ENCODE data around the gene GNAQ.
"Not testable (repeated sequence)": the region's sequence is repeated elsewhere in the genome, so short reads cannot be mapped to it uniquely, and the experiment has no call there.

Gene GNAQ

DNA sequence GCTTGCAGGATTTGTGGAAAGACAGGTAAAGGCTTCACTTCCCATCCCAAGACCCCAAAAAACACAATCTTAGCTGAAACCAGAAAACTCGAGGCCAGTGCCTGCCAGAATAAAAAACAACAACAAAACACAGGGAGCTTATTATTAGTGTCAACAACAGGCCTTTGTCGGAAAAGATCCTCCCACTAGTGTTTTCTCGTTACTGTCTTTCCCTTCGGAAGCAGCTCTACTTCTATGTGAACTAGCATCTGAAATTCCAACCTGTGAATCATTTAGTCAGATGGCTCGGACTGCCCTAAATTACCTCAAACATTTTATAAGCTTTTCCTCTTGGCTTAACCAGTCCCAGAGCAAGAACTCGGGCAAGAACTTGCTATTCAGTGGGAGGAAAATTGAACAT is 261.3 kb downstream of the GNAQ start:
- peak; percentile 97 for DNase-seq (ENCODE audit: low spot score)

DNA sequence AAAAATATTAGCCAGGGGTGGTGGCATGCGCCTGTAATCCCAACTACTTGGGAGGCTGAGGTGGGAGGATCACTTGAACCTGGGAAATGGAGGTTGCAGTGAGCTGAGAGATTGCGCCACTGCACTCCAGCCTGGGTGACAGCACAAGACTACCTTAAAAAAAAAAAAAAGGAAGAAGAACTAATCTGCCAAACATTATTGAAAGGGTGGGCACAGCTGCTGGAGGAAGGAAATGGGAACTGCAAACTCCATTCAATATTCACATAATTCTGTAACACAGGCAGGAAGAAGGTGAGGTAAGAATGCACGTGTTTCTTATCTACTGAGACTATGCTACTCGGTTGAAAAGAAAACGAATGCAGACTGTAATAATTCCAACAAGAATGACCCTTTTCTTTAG is 262.4 kb downstream of the GNAQ start:
- peak; percentile 53 for DNase-seq (ENCODE audit: low spot score)

DNA sequence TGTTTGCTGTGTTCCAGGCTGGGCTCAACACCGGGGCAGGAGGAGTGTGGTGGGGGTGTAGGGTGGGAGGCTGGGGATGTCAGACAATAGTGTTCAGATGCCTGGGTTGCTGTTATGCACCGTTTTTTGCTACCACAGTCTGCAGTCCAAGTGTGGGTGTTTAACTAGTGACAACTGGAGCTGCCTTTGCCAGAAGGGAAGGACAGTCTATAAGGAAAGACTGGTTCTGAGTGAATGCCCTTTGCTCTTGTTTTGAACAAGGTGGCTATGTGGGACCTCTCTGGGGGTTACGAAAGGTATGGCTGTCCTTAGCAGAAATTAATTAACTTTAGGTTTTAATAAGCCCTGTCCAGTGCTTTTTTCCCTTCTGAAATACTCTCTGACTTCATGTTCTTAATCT is 265.0 kb downstream of the GNAQ start:
- DNase-seq (ENCODE audit: low spot score) = no peak

DNA sequence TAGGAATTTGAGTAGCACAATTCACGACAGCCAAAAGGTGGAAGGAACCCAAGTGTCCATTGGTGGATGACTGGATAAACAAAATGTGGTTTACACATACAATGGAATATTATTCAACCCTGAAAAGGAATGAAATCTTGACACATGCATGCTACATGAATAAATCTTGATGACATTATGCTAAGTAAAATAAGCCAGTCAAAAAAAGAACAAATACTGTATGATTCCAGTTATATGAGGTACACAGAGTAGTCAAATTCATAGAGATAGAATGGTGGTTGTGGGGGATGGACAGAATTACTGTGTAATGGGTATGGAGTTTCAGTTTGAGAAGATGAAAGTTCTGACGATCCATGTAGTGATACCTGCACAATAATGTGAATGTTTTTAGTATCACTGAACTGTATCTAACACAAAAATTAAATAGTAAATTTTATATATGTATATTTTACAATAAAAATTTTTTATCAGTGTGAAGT is 265.8 kb downstream of the GNAQ start:
- no peak for DNase-seq (ENCODE audit: low spot score)

DNA sequence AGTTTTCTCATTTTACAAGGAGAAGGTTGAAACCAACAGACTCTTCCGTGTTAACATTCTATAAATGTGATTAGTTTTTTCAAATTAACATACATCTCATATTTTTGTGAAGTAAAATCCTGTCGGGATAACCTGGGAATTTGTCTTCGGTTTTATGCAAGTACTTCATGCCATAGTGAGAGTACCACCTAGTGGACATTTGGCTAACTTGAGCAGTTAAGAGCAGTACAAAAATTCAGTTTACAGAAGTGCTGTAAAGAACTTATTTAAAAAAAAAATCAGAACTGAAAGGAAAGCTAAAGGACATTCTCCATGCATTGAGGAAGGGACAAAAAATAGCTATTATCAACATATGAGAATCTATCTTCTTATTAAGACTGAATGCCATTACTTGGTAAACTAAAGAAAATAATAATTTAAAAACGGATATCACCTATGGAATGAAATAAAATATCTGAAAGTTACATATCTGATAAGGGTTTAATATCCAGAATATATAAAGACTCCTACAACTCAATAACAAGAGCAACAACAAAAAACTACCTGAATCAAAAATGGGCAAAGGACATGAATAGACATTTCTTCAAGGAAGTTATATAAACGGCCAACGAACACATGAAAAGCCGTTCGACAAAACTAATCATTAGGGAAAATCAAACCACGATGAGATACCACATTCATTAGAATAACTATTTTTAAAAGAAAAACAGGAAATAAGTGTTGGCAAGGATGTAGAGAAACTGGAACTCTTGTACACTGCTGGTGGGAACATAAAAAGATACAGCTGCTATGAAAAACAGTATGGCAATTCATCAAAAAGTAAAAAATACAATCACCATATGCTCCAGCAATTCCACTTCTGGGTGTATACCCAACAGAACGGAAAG is 266.5 kb downstream of the GNAQ start:
- DNase-seq (ENCODE audit: low spot score) = no peak

DNA sequence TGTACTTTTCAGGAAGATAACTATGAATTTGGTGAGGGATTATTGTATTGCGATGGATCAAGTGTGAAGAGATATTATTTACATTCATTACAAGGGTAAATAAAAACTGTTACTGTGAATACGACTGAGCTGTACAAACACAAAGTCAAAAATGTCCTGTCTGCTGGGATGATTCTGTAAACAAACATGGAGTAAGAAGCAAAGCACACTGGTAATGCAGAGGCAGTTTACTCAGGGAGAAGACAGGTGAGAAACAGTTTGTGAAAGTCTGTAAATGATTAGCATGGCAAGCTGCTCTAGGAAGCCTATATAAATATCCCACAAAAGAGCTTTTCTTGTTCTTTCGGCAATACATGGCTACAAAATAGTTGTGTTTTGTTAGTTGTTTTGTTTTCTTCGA is 268.0 kb downstream of the GNAQ start:
- no peak for DNase-seq (ENCODE audit: low spot score)

DNA sequence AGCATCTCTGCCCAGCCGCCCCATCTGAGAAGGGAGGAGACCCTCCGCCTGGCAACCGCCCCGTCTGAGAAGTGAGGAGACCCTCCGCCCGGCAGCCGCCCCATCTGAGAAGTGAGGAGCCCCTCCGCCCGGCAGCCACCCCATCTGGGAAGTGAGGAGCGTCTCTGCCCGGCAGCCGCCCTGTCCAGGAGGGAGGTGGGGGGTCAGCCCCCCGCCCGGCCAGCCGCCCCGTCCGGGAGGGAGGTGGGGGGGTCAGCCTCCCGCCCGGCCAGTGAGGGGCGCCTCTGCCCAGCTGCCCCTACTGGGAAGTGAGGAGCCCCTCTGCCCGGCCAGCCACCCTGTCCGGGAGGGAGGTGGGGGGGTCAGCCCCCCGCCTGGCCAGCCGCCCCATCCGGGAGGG is 270.7 kb downstream of the GNAQ start:
- DNase-seq (ENCODE audit: low spot score) = not testable (repeated sequence)

DNA sequence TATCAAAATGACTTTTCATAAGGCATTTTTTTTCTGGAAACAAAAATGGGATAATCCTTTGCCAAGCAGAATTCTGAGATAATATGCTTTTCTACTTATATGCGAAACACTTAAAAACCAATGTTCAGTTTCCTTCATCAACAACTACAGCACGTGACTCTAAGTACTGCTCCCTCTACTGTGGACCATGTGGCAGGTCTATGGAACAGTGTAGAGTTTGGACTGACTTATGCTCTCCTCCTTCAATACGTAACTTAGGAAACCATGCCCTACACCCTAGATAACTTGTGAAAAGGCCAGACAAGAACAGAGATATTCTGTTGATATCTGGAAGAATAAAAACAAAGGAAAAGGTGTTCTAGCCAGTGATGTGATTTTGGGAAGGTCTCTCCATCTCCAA is 272.2 kb downstream of the GNAQ start:
- DNase-seq (ENCODE audit: low spot score) = no peak

DNA sequence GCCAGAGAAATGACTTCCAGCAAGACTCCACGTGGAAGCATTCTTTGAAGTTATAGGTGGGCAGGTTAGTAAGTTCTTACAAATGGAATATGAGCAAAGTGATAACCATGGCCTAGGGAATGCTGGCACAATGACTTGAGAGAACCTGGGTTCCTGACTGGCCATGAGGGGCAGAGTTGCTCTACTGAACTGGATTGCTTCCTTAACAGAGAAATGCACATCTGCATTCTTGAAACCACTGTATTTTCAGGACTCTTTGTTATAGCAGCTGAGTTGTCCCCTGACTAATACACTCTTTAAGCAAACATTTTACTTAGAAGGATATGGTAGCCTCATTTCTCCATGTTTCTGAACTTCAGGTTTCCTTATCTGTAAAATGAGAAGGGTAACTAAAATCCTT is 275.2 kb downstream of the GNAQ start:
- DNase-seq (ENCODE audit: low spot score) = no peak

DNA sequence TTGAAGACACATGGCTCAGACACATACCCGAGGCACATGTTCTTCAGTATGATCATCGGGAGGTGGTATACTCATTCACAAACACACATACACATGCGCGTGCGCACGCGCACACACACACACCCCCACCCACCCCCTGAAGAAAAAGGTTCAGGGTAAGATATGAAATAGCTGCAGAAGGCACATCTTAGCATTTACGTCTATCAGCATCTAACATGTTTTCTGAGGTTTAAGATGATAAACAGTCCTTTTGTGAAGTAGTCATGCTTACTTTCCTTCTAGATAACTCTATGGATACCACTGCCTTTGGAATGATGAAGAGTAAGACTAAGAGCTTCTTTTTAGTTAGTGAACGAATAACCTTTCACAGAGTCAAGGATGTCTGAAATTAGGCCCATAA is 278.4 kb downstream of the GNAQ start:
- DNase-seq (ENCODE audit: low spot score) = no peak

DNA sequence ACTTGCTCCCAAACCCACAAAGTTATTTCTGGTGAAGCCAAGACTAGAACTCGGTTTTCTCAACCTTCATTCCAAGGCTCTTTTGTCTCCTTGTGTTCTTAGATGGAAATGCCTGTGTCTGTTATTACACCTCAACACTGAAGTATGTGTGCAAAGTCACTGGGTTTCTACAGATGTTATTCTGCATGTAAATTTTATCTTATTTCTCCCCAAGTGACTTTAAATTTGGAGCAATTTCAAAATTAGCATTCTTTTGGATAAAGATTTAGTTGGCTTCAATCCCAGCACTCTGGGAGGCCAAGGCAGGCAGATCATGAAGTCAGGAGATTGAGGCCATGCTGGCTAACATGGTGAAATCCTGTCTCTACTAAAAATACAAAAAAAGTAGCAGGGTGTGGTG is 279.1 kb downstream of the GNAQ start:
- DNase-seq (ENCODE audit: low spot score) = no peak

DNA sequence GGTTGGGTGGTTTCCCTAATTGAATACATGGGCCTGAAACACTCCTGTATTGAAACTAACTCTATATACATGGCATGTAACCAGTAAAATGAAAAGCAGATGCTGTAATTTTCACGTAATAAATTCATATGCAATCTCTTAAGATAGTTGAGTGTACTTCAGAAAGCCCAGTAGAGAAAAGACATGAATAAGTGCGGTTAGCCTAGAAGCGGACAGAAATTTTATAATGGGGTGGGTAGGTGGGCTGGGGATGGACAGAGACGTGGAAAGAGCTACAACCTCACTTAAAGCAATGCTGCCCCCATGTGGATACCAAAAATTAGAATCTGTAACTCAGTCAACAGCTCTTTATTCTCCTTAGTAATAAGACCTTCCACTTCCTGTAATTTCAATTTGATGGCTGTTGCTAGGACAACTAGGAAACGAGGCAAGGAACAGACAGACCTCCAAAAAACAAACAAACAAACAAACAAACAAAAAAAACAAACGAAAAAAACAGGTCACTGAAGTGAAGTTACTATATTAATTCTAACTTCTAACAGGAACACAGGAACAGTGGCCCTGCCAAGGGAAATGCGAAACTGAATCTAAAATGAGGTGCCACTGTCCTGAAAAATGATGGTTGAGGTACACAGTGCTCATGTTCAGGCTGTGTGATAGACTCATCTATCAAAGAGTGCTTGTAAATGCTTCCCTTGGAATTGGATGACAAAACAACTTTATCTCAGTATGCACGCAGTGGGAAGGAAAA is 280.1 kb downstream of the GNAQ start:
- peak; percentile 92 for DNase-seq (ENCODE audit: low spot score)

DNA sequence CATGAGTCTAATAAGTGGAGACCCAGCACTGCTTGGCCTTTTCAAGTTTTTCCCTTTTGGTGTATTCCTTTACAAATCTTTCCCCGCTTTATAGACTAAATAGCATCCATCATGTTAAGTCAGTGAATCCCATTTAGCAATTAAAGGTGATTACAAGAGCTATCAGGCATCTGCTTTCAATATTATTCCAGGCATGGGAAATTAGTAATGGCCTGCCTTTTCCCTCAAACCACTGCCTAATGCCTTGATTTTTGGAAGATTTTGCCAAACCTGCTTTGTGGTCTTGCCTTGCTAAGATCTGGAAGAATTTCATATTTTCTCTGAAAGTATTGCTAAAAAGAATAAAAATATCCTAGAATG is 280.6 kb downstream of the GNAQ start:
- DNase-seq (ENCODE audit: low spot score) = no peak

DNA sequence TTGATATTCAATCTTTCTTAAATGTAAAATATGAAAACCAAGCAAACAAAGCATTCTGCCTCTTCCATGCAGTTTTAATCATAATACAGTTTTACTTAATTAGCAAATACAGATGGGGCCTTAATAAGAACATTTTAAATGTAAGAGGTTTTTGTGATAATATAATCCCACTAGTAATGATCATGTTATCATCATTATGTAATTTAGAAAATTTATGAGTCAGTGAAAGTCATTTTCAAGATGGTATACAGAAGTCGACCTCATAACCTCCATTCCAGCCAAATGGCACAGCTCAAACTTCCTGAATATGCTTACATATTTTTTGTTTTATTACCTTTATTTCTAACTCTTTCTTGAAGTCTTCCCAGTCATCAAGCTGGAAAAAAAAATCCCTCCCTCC is 281.3 kb downstream of the GNAQ start:
- DNase-seq (ENCODE audit: low spot score) = no peak

DNA sequence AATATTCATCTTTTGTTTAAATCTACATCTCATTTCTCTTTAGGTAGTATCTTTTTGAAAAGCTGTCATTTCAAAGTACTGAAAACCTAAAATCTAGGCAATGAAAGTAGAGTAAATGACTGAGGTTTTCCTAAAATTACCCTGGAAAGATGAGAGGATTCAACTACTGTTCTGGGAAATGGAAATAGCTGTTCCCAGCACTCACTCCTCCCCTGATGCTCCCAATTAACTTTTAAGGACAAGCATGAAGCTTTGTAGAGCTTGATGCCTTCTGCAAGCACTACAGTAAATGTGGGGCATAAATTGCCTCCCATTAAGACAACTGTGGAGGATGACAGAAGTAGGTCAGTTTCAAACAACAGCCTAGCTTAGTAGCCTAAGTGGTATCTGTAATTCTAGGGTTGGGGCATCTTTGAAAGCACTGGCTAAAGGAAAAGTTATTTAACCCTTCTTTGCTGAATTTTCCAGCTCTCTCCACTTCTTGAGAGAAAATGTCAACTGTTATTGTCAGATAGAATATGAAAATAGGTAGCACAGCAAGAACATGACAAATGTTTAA is 283.3 kb downstream of the GNAQ start:
- no peak for DNase-seq (ENCODE audit: low spot score)

DNA sequence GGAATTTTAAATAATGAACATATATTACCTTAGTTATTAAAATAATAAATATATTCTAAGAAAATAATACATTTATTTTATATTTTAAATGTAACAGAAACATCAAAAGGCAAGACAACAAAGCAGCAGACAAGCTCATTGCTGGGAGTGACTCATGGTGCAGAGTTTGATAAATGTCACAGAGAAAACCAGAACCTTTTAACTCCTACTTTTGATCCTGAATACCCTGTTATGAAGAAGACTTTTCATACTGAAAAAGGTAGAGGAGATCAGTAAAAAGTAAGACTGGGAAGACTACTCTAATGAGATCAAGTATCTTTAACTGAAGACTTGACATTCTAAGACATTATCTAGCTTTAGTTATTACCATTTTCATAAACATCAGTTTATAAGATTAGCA is 284.4 kb downstream of the GNAQ start:
- no peak for DNase-seq (ENCODE audit: low spot score)

DNA sequence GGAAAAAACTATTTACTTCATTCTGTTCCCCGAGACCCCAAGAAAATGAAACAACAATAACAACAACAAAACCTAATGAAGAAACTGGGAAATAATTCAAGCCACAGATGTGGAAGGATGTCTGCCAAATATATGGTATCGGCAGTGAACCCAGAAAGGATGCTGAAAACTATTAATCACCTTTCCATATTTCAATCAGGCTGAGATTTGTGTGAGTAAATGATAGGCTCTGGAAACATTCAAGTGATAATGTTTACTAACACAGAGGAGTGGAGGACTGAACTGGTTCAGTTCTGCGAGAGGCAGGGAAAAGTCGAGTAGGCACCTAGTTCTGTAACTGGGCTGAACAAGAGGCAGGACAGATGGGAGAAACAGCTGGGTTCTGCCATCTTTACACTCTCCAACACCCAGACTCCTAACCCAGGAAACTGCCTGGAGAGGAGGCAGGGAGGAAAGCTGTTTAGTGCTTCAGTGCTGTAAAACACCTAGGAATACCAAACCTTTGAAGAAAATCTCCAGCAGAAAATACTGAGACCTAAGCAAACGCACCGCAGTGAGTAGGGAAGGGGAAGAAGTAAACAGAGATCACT is 286.7 kb downstream of the GNAQ start:
- DNase-seq (ENCODE audit: low spot score) = no peak

DNA sequence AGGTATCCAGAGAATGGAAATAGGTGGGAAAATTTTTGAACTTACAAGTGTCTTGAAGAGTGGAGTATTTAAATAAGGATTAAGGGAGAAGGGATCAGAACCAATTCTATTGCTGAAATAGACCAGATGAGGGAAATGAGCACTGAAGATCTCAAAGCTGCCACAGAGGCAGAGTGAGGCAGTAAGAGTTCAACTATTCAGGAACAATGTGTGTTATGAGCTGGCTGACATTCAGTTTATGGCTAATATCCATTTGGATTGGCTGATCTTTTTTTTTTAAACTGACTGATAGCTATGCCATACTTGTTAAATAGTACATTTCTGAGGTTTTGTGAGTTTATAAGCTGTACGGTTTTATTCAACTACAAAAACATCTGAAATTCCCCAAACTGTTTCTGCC is 288.2 kb downstream of the GNAQ start:
- no peak for DNase-seq (ENCODE audit: low spot score)

DNA sequence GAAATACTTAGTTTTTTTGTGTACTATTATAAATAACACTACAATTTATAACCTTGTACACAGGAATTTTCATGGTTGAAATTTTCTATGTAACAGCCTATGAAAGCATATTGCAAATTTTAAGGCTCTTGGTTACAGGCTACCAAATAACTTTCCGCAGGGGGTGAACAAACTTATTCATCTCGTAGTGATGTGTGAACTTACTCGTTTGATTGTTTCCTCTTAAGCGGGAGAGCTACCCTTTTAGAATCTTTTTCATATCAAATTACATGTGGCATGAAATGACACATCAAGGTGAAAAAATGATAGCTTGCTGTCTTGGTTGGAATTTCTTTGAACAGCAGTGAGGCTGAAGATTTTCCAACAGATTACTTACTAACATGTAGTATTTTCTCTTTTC is 292.7 kb downstream of the GNAQ start:
- no peak for DNase-seq (ENCODE audit: low spot score)

DNA sequence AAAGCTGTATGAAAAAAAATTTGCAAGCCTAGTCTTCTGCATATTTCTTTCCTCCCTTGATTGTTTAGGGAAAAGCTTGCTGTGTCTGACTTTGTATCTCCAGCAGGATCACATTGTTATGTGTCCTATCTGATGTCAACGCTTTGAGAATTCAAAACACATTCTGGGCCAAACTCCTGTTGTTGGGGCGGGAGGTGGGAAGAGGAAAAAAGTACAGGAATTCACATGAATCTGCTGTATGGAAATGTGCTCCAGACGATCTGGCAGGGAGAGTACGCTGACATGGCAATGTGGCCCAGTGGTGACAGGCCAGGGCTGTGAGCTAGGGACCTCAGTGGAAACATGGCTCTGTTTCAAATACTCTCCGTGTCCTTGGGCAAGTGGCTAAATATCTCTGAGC is 296.1 kb downstream of the GNAQ start:
- peak; percentile 40 for DNase-seq (ENCODE audit: low spot score)

DNA sequence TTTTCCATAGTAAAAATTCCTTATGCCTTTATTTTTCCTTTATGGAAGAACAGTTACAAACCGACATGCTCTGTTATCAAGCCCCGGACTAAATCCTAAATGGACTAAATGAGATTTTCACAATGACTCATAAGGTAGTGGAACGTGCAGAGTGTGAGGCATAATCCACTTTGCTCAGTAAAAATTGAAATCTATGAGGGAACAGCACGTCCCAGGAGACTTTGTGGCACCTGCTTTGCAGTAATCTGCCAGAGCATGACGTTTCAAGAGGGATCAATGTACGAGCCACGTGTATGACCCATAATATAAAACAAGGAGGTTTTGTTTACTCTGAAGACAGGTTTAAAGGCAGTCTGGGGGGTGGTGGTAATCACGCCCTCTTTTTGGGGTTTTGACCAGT is 299.7 kb downstream of the GNAQ start:
- DNase-seq (ENCODE audit: low spot score) = no peak

DNA sequence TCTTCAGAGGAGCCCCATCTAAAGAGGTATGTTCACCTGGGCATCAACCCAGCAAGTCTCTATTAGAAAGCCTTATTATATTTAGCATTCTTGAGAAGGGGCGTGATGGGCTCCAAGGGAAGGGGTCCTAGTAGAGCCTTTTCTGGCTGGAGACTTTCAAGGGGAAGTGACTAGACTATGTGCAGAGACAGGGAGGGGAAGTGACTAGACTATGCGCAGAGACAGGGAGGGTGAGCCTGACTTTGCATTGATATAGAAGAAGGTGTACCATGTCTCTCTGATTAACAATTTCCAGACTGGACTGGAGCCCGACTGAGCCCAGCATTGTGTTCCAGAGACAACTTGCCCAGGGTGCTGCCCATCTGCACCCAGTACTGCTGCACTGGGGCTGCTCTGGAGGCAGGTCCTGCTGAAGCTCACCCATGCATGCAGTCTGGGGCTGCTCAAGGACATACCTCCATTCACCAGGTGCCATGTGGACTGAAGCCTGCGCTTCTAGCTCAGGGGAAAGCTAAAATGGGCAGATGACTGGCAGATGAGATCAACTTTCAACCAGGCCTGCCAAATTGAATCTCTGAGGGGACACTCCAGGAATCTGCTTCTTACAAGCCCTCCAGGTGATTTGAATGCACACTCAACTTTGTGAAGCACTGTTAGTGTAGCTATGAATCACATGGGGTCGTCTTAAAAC is 300.5 kb downstream of the GNAQ start:
- no peak for DNase-seq (ENCODE audit: low spot score)

Measured in pons (tissue), 1 donor.